Hypothalamus (tissue), 51 donors: ENCODE results near the gene NUDT8.
"Not testable (repeated sequence)": the region's sequence is repeated elsewhere in the genome, so short reads cannot be mapped to it uniquely, and the experiment has no call there.

Experiments
- DNase-seq, 51 donors: peaks; one replicate each; lab custom pipeline; 2025; lab: John Stamatoyannopoulos, UW

Gene NUDT8

GRCh38 chr11:67597458-67597857 lies 32.3 kb downstream of the NUDT8 start:
- not testable (repeated sequence) for DNase-seq

GRCh38 chr11:67596753-67597300 lies 32.9 kb downstream of the NUDT8 start:
- DNase-seq = no peak

- DNase-seq = no peak
These were observed 35.3 kb downstream of the NUDT8 start for GRCh38 chr11:67594480-67594879.

GRCh38 chr11:67593565-67593905 lies 36.2 kb downstream of the NUDT8 start:
- no peak for DNase-seq

- DNase-seq = no peak
These were observed 36.7 kb downstream of the NUDT8 start for GRCh38 chr11:67592880-67593564.

- DNase-seq = not testable (repeated sequence)
These were observed 40.8 kb downstream of the NUDT8 start for GRCh38 chr11:67588899-67589415.

- no peak for DNase-seq
These were observed 41.6 kb downstream of the NUDT8 start for GRCh38 chr11:67588136-67588503.

- no peak for DNase-seq
These were observed 43.0 kb downstream of the NUDT8 start for GRCh38 chr11:67586568-67587250.

GRCh38 chr11:67585911-67586310 lies 43.8 kb downstream of the NUDT8 start:
- no peak for DNase-seq

- no peak for DNase-seq
These were observed 44.6 kb downstream of the NUDT8 start for GRCh38 chr11:67584881-67585873.

- DNase-seq = peak in 28 of 51 donors; percentile 27 to 70 (median 48)
These were observed 45.4 kb downstream of the NUDT8 start for GRCh38 chr11:67584205-67584880.

- peak in 50 of 51 donors; percentile 44 to 91 (median 81) for DNase-seq
These were observed 46.2 kb downstream of the NUDT8 start, which contains the start of gene GSTP1 for GRCh38 chr11:67583247-67584204. TSS of gene GSTP1 (plus strand) at chr11:67583812. CDS start at chr11:67583844, 32 bp downstream.

GRCh38 chr11:67582011-67582410 lies 47.7 kb downstream of the NUDT8 start:
- no peak for DNase-seq

- DNase-seq = no peak
These were observed 48.3 kb downstream of the NUDT8 start for GRCh38 chr11:67581469-67581868.

- no peak for DNase-seq
These were observed 51.8 kb downstream of the NUDT8 start for GRCh38 chr11:67577951-67578350.
